ENCODE results near the gene ZSCAN5C. TPM values are rescaled to one million over a fixed set of nuclear protein-coding genes. Genes with fewer than 3 reads are reported as not detected.
"Not testable (repeated sequence)": the region's sequence is repeated elsewhere in the genome, so short reads cannot be mapped to it uniquely, and the experiment has no call there.

Gene ZSCAN5C
- total RNA-seq, 2 donors from 2014 or later, result not detected

DNA sequence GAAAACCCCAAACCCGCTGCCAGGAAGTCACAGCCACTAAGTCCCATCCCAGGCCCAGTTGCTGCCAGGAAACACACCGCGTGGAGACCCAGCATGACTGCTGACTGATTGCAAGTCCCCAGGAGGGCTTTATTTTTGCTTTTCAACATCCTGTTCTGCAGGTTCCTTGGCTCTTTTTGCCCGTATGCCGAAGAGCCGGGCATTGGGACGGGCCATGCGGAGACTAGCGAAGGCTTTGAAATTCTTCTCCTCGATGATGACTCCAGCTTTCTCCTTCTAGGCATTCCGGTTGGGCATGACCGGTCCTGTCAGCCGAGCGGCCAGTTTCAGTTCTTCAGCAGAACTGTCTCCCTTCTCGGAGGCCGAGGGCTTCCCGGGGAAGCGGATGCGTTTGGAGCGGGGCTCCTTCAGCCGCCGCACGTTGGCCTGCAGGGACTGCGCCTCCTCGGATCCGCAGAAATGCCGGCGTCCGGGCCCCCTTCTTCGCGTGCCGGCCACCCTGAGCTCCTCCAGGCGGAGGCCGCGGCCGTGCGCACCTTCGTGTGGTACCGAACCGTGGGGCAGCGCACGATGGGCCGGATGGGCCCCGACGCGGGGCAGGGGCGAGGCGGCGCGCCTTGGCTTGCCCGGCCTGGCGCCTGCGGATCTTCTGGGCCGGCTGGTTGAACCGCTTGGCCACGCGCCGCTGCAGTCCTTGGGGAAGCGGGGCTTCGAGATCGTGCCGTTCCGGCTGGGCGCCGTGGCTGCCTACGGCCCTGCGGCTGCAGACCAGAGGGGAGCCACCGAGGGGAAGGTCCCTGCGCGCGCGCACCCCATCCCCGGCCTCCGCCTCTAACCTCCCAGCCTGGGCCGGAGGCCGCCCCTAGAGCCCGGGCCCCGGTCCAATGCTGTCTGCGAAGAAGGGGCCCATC is 15.2 kb downstream of the ZSCAN5C start:
- ATAC-seq (ENCODE audit: insufficient number of reproducible peaks, low FRiP score, low read depth) (no peak), DNase-seq (ENCODE audit: low spot score) (no peak)
- TF ChIP-seq CTCF (IDR thresholded peaks at IDR 0.05), result no peak
- Histone ChIP-seq H3K4me3 (peak overlapping the region; percentile 67), H3K9me3 (no peaks in the 10 kb centered on the region), H3K36me3 (no peaks in the 10 kb centered on the region), H3K4me1 (ENCODE audit: control insufficient read depth in 1 of 2, low read depth in 2 of 2) (peaks cover 0 to 5% of the 10 kb centered on the region in 2 donors), H3K27ac (no peak overlapping the region), H3K27me3 (replicated peaks; ENCODE audit: insufficient read depth) (no peaks in the 10 kb centered on the region)

GRCh38 chr19:56218961-56219360 is 16.9 kb downstream of the ZSCAN5C start:
- TF ChIP-seq CTCF (IDR thresholded peaks at IDR 0.05), result no peak
- ATAC-seq (ENCODE audit: insufficient number of reproducible peaks, low FRiP score, low read depth) (no peak), DNase-seq (ENCODE audit: low spot score) (no peak)
- H3K4me1 ChIP-seq (ENCODE audit: control insufficient read depth in 1 of 2, low read depth in 2 of 2), result peaks cover 0 to 5% of the 10 kb centered on the region in 2 donors
- no peaks in the 10 kb centered on the region for H3K9me3 ChIP-seq
- no peaks in the 10 kb centered on the region for H3K27me3 ChIP-seq (replicated peaks; ENCODE audit: insufficient read depth)
- no peak overlapping the region for H3K4me3 ChIP-seq
- H3K27ac ChIP-seq, result no peak overlapping the region
- H3K36me3 ChIP-seq, result no peaks in the 10 kb centered on the region

DNA sequence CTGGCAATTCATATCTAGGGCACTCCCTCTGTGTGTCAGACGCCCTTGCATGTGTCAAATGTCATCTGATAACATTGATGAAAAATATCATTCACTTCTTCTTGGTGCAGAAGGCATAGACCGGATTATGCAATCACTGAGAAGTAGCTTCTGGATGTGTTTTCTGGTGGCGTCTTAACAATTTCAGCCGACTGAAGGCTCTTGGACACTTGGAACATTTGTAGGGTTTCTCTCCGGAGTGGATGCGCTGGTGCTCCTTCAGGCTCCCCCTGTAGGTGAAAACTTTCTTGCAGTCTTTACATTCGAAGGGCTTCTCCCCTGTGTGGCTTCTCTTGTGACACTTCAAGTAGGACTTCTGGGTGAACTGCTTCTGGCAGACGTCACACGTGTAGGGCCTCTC is 19.4 kb downstream of the ZSCAN5C start:
- H3K4me3 ChIP-seq; ATAC-seq (ENCODE audit: insufficient number of reproducible peaks, low FRiP score, low read depth): not testable (repeated sequence)

DNA sequence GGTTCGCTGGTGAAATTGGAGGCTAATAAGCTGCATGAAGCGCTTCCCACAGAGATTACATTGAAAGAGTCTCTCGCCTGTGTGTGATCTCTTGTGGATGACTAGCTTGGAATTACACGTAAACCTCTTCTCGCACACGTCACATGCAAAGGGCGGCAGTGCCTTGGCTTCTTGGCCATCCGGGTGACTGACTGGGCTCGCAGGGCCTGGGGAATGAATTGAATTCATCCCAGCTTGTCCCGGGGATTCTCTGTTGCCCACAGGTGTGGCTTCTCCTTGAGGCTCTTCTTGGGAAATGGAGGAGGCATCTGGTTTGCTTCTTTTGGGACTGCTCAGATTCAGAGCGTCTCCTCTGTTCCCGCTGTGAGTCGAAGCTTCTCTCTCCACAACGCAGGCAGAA is 19.8 kb downstream of the ZSCAN5C start:
- DNase-seq (ENCODE audit: low spot score) (no peak), ATAC-seq (ENCODE audit: insufficient number of reproducible peaks, low FRiP score, low read depth) (no peak)
- no peak for TF ChIP-seq CTCF (IDR thresholded peaks at IDR 0.05)
- H3K4me3 ChIP-seq, result no peak overlapping the region
- no peak overlapping the region for H3K27ac ChIP-seq
- H3K27me3 ChIP-seq (replicated peaks; ENCODE audit: insufficient read depth), result no peaks in the 10 kb centered on the region
- no peaks in the 10 kb centered on the region for H3K36me3 ChIP-seq
- H3K9me3 ChIP-seq, result no peaks in the 10 kb centered on the region
- peaks cover 0 to 5% of the 10 kb centered on the region in 2 donors for H3K4me1 ChIP-seq (ENCODE audit: control insufficient read depth in 1 of 2, low read depth in 2 of 2)

More for the DNA sequence above, 19.4 kb downstream of the ZSCAN5C start:
- not testable (repeated sequence) for DNase-seq (ENCODE audit: low spot score); H3K9me3 ChIP-seq; H3K27ac ChIP-seq; H3K27me3 ChIP-seq (replicated peaks; ENCODE audit: insufficient read depth); H3K36me3 ChIP-seq; H3K4me1 ChIP-seq (ENCODE audit: control insufficient read depth in 1 of 2, low read depth in 2 of 2)

GRCh38 chr19:56222901-56223300 is 20.8 kb downstream of the ZSCAN5C start:
- no peaks in the 10 kb centered on the region for H3K36me3 ChIP-seq
- no peaks in the 10 kb centered on the region for H3K9me3 ChIP-seq
- H3K27me3 ChIP-seq (replicated peaks; ENCODE audit: insufficient read depth), result no peaks in the 10 kb centered on the region
- ATAC-seq (ENCODE audit: insufficient number of reproducible peaks, low FRiP score, low read depth) (no peak), DNase-seq (ENCODE audit: low spot score) (no peak)
- TF ChIP-seq CTCF (IDR thresholded peaks at IDR 0.05), result no peak
- H3K4me1 ChIP-seq (ENCODE audit: control insufficient read depth in 1 of 2, low read depth in 2 of 2), result peaks cover 0 to under 1% of the 10 kb centered on the region in 2 donors
- H3K4me3 ChIP-seq, result no peak overlapping the region
- no peak overlapping the region for H3K27ac ChIP-seq
